Measurements from ENCODE around the gene SWAP70. TPM values are rescaled to one million over a fixed set of nuclear protein-coding genes. Genes with fewer than 3 reads are reported as not detected.

Gene SWAP70
- total RNA-seq, 1 experiment from 2014 or later: 21.1 TPM

- Histone ChIP-seq H3K9me3 (ENCODE audit: low read depth, low read length, poor library complexity, severe bottlenecking) (no peaks in the 10 kb centered on the region), H3K27ac (ENCODE audit: low read depth, low read length, poor library complexity, severe bottlenecking) (no peak overlapping the region), H3K36me3 (ENCODE audit: insufficient read depth, low read length, poor library complexity, severe bottlenecking) (no peaks in the 10 kb centered on the region), H3K4me3 (ENCODE audit: low read depth, low read length, poor library complexity, severe bottlenecking) (no peak overlapping the region), H3K4me1 (ENCODE audit: insufficient read depth, low read length, poor library complexity, severe bottlenecking) (no peaks in the 10 kb centered on the region), H3K27me3 (replicated peaks; ENCODE audit: insufficient read depth, low read depth, low read length, poor library complexity) (no peaks in the 10 kb centered on the region)
- TF ChIP-seq, protein P1, sequence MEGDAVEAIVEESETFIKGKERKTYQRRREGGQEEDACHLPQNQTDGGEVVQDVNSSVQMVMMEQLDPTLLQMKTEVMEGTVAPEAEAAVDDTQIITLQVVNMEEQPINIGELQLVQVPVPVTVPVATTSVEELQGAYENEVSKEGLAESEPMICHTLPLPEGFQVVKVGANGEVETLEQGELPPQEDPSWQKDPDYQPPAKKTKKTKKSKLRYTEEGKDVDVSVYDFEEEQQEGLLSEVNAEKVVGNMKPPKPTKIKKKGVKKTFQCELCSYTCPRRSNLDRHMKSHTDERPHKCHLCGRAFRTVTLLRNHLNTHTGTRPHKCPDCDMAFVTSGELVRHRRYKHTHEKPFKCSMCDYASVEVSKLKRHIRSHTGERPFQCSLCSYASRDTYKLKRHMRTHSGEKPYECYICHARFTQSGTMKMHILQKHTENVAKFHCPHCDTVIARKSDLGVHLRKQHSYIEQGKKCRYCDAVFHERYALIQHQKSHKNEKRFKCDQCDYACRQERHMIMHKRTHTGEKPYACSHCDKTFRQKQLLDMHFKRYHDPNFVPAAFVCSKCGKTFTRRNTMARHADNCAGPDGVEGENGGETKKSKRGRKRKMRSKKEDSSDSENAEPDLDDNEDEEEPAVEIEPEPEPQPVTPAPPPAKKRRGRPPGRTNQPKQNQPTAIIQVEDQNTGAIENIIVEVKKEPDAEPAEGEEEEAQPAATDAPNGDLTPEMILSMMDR (conservative IDR thresholded peaks at IDR 0.05; ENCODE audit: low read depth, low read length): no peak
- TF ChIP-seq EZH2 (IDR thresholded peaks at IDR 0.05; ENCODE audit: borderline replicate concordance, low read depth, low read length, poor library complexity, severe bottlenecking): no peak
- DNase-seq (ENCODE audit: low spot score): no peak
- CTCF ChIA-PET: no interaction called here
- BruUV-seq (replicated peaks): no TSS peak
- intact Hi-C loops (cut with micrococcal nuclease; ENCODE audit: unreplicated experiment): no loop called here
- POLR2A ChIA-PET (ENCODE audit: low non-redundant PET): no interaction called here
Observed at GRCh38 chr11:9625162-9625561, 38.7 kb upstream of the SWAP70 start.

DNA sequence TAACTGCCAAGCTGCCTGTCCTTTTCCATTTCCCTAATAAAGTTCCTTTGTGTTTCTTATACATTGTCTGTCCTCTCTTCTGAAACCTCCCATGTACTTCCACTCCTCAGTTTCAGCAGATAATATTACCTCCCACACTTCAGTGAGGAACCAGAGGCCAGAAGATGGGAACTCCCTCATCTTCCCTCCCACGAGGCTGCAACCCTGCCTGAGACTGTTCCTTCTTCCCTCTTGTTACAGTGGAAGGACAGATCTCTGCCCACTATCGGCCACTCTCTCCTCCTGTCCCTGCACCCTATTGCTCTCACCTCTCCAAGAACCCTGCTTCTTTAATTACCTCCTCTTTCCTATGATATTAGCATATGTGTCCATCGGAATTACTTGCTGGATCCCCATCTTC lies 38.1 kb upstream of the SWAP70 start:
- H3K27ac ChIP-seq (ENCODE audit: low read depth, low read length, poor library complexity, severe bottlenecking): no peak overlapping the region
- no peak for DNase-seq (ENCODE audit: low spot score)
- H3K9me3 ChIP-seq (ENCODE audit: low read depth, low read length, poor library complexity, severe bottlenecking): no peaks in the 10 kb centered on the region
- TF ChIP-seq, protein P1 (conservative IDR thresholded peaks at IDR 0.05; ENCODE audit: low read depth, low read length): no peak
- no peak for TF ChIP-seq EZH2 (IDR thresholded peaks at IDR 0.05; ENCODE audit: borderline replicate concordance, low read depth, low read length, poor library complexity, severe bottlenecking)
- no peaks in the 10 kb centered on the region for H3K27me3 ChIP-seq (replicated peaks; ENCODE audit: insufficient read depth, low read depth, low read length, poor library complexity)
- ChIA-PET CTCF (no interaction called here), POLR2A (ENCODE audit: low non-redundant PET) (no interaction called here)
- no peak overlapping the region for H3K4me3 ChIP-seq (ENCODE audit: low read depth, low read length, poor library complexity, severe bottlenecking)
- intact Hi-C loops (cut with micrococcal nuclease; ENCODE audit: unreplicated experiment): no loop called here
- no peaks in the 10 kb centered on the region for H3K4me1 ChIP-seq (ENCODE audit: insufficient read depth, low read length, poor library complexity, severe bottlenecking)
- no peaks in the 10 kb centered on the region for H3K36me3 ChIP-seq (ENCODE audit: insufficient read depth, low read length, poor library complexity, severe bottlenecking)
- no TSS peak for BruUV-seq (replicated peaks)

DNA sequence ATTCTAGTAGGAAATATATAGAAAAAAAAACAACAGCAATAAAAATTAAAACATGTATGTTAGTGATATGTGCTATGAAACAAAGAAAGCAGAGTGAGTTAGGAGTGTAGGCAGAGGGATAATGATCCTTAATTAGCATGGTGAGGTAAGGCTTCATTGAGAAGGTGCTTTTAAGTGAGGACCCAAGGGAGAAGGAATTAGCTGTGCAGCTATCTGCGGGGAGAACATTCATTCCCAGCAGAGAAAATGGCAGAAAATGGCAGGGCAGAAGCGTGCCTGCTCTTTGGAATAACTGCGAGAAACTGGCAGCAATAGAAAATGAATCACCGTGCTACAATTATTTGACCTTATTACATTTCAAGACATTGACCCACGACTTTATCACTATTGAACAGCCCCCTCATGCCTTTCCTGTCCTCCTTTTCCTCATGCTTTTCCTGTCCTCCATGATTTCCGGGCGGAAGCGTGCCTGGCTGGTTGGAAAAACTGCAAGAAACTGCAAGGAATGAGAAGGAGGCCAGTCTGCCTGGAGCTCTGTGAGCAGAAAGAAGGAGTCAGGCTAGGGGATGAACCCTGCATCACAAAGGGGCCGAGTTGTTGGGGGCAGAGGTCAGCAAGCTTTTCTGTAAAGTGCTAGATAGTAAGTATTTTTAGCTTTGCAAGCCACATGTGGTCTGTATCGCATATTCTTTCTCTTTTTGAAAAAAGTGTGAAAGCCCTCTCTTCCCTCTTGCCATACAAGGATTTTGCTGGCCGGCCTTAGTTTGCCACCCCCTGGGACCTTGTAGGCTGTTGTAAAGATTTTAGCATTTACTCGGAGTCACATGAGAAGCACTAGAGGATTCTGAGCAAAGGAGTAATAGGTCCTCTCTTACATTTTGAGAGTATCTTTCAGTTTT lies 37.1 kb upstream of the SWAP70 start:
- H3K4me1 ChIP-seq (ENCODE audit: insufficient read depth, low read length, poor library complexity, severe bottlenecking): no peaks in the 10 kb centered on the region
- no peak for DNase-seq (ENCODE audit: low spot score)
- no TSS peak for BruUV-seq (replicated peaks)
- ChIA-PET POLR2A (ENCODE audit: low non-redundant PET) (no interaction called here), CTCF (no interaction called here)
- H3K27ac ChIP-seq (ENCODE audit: low read depth, low read length, poor library complexity, severe bottlenecking): no peak overlapping the region
- intact Hi-C loops (cut with micrococcal nuclease; ENCODE audit: unreplicated experiment): no loop called here
- no peaks in the 10 kb centered on the region for H3K9me3 ChIP-seq (ENCODE audit: low read depth, low read length, poor library complexity, severe bottlenecking)
- TF ChIP-seq, protein P1 (conservative IDR thresholded peaks at IDR 0.05; ENCODE audit: low read depth, low read length): no peak
- TF ChIP-seq EZH2 (IDR thresholded peaks at IDR 0.05; ENCODE audit: borderline replicate concordance, low read depth, low read length, poor library complexity, severe bottlenecking): no peak
- no peak overlapping the region for H3K4me3 ChIP-seq (ENCODE audit: low read depth, low read length, poor library complexity, severe bottlenecking)
- H3K27me3 ChIP-seq (replicated peaks; ENCODE audit: insufficient read depth, low read depth, low read length, poor library complexity): no peaks in the 10 kb centered on the region
- H3K36me3 ChIP-seq (ENCODE audit: insufficient read depth, low read length, poor library complexity, severe bottlenecking): no peaks in the 10 kb centered on the region
